PC-9 (cell line): ENCODE measurements around the gene MRPS22.

ENCODE experiments used
- CTCF ChIP-seq: fragments of 200-600 bp; sonication (generic); conservative IDR thresholded peaks from 2 replicates; pipeline ENCODE4 v1.6.1; 2017; ENCODE audit warnings: mixed run types, antibody characterized with exemption, mild to moderate bottlenecking, moderate library complexity
- EZH2 ChIP-seq: fragments of 200-600 bp; sonication (generic); IDR thresholded peaks from 2 replicates; pipeline ENCODE4 v1.8.0; 2017; ENCODE audit warnings: antibody characterized with exemption, low read depth

GRCh38 chr3:139389552-139390368 is 45.9 kb downstream of the MRPS22 start, which contains the start of gene COPB2:
- TF ChIP-seq CTCF (no peak), EZH2 (no peak)
